GM12875 (cell line): ENCODE results near the gene DNMT1.
"Not testable (repeated sequence)": the region's sequence is repeated elsewhere in the genome, so short reads cannot be mapped to it uniquely, and the experiment has no call there.

Source experiments
- H3K4me3 ChIP-seq: one replicate; pipeline ENCODE4 v1.5.1; 2011; ENCODE audit warnings: low read depth, low read length, control low read depth
- CTCF ChIP-seq: IDR thresholded peaks from 2 replicates; pipeline ENCODE4 v1.5.1; 2011; ENCODE audit warnings: low read depth, mild to moderate bottlenecking, control low read depth, inconsistent platforms, low read length, moderate library complexity, borderline replicate concordance; ENCODE audit not compliant: insufficient read depth

The DNMT1 gene

GRCh38 chr19:10194500-10195198 is at the start of gene DNMT1:
Gene DNMT1 (minus strand): TSS chr19:10194953. CDS start chr19:10194899, 54 bp downstream.
- no peak for TF ChIP-seq CTCF
- peak within 1 kb of the TSS; percentile 94 for H3K4me3 ChIP-seq

GRCh38 chr19:10243606-10244005 is 48.9 kb upstream of the DNMT1 start:
- TF ChIP-seq CTCF, result no peak

GRCh38 chr19:10241826-10242449 is 47.2 kb upstream of the DNMT1 start:
- H3K4me3 ChIP-seq, result not testable (repeated sequence)

More at GRCh38 chr19:10243606-10244005, 48.9 kb upstream of the DNMT1 start:
- no peak overlapping the region for H3K4me3 ChIP-seq

- no peak overlapping the region for H3K4me3 ChIP-seq
- TF ChIP-seq CTCF, result no peak
These were observed 43.5 kb upstream of the DNMT1 start for GRCh38 chr19:10238172-10238783.

GRCh38 chr19:10237702-10238101 is 42.9 kb upstream of the DNMT1 start:
- no peak overlapping the region for H3K4me3 ChIP-seq
- TF ChIP-seq CTCF, result no peak

- H3K4me3 ChIP-seq, result not testable (repeated sequence)
These were observed 40.7 kb upstream of the DNMT1 start for GRCh38 chr19:10235409-10235808.

GRCh38 chr19:10235003-10235402 is 40.2 kb upstream of the DNMT1 start:
- no peak overlapping the region for H3K4me3 ChIP-seq
- no peak for TF ChIP-seq CTCF

- no peak overlapping the region for H3K4me3 ChIP-seq
- no peak for TF ChIP-seq CTCF
These were observed 39.2 kb upstream of the DNMT1 start for GRCh38 chr19:10233946-10234345.
